Measurements from ENCODE around the gene SREK1.

SREK1 gene

DNA sequence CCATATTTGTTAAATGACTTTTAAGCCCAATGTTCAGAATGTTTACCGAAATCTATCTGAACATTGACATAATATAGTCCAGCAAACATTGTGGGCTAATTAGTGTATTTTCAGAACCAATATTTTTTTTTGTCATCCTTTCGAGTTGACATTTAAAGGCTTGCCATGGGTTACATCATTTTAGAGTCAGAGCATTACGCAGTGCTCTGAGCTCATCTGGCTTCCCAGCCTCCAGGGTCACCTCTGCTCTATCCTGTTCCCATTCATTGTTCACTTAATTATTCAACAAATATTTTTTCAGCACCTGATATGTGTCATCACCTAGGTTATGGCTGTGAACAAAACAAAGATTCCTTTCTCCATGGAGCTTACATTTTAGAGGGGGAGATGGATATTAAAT, 80.2 kb downstream of the SREK1 start:
- H3K27ac ChIP-seq = no peak overlapping the region
- TF ChIP-seq, protein P1, sequence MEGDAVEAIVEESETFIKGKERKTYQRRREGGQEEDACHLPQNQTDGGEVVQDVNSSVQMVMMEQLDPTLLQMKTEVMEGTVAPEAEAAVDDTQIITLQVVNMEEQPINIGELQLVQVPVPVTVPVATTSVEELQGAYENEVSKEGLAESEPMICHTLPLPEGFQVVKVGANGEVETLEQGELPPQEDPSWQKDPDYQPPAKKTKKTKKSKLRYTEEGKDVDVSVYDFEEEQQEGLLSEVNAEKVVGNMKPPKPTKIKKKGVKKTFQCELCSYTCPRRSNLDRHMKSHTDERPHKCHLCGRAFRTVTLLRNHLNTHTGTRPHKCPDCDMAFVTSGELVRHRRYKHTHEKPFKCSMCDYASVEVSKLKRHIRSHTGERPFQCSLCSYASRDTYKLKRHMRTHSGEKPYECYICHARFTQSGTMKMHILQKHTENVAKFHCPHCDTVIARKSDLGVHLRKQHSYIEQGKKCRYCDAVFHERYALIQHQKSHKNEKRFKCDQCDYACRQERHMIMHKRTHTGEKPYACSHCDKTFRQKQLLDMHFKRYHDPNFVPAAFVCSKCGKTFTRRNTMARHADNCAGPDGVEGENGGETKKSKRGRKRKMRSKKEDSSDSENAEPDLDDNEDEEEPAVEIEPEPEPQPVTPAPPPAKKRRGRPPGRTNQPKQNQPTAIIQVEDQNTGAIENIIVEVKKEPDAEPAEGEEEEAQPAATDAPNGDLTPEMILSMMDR (conservative IDR thresholded peaks at IDR 0.05) = no peak

DNA sequence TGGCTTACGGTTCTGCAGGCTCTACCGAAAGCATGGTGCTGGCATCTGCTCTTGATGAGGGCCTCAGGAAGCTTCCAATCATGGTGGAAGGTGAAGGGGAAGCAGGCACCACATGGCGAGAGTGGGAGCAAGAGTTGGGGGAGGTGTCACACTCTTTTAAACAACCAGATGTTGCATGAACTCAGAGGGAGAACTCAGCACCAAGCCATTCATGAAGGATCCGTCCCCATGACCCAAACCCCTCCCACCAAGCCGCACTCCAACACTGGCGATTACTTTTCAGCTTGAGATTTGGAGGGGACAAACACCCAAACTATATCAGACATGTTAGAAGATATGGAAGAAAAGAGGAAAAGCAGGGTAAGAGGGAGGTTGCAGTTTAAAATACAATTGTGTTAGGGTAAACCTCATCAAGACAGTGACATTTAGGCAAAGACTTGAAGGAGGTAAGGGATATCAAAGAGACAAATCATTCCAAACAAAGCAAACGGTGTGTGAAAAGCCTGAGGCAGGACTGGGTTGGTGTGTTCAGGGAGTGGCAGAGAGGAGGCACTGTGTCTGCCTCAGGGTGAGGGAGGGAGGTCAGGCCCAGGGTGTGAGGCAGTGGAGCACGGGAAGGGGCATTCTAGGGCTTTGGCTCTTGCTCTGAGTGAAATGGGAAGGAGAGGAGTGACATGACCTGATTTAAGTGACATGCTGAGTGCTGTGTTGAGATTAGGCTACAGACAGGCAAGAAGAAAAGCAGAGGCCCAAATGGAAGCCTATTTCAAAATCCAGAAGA, 80.9 kb downstream of the SREK1 start:
- TF ChIP-seq, protein P1 (conservative IDR thresholded peaks at IDR 0.05) = no peak
- no peak overlapping the region for H3K27ac ChIP-seq

DNA sequence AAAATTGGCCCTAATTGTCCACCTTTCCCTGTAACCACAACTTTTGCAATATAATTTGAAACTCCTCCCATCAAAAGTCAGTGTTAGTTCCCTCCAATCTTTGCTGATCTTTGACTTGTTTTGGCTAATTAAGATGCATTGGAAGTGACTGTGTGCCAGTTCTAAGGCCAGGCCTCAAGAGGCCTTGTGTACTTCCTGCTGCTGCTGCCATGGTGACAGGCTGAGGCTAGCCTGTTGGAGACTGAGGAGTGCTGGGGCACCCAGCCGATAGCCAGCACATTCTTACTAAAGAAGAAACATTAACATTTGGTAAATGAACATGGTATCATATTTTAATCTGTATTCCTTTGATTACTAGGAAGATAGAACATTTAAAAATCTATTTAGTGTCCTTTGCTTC, 86.5 kb downstream of the SREK1 start:
- H3K27ac ChIP-seq = no peak overlapping the region
- TF ChIP-seq, protein P1 (conservative IDR thresholded peaks at IDR 0.05) = no peak

DNA sequence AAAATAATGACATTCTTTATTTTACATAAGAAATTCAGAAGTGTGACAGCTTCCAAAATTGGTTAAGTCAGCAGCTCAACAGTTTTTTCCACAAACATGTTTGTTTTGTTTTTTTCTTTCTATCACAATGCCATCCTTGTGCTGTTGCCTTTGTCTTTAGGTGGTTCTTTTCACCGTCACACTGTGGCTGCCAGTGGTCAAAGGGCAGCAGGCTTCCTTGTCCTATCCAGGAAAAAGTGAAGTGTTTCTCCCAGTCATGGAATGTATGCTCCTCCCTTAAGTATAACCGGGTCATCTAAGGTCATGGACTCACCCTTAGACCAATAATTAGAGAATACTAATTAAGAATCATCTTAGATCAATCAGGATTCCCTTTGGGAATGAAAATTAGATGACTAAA, 87.4 kb downstream of the SREK1 start:
- H3K27ac ChIP-seq = no peak overlapping the region
- TF ChIP-seq, protein P1 (conservative IDR thresholded peaks at IDR 0.05) = no peak

DNA sequence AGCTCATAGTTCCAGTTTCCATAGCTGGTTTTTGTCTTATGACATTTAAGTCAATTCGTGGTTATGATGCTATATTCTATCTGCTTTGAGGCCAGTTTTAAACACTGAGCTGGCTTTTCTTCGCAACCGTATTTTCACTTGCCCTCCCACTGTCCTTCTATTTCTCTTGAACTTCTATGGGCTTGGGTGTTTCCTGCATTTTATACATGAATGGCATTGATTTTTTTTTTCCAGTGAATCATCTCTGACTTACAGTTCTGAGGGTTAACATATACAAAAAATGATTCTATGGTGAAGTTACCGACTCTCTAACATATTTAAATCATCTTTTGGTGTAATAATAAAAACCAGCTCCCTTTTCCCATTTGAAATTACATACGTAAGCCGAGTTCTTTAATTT, 88.2 kb downstream of the SREK1 start:
- TF ChIP-seq, protein P1 (conservative IDR thresholded peaks at IDR 0.05) = no peak
- no peak overlapping the region for H3K27ac ChIP-seq

DNA sequence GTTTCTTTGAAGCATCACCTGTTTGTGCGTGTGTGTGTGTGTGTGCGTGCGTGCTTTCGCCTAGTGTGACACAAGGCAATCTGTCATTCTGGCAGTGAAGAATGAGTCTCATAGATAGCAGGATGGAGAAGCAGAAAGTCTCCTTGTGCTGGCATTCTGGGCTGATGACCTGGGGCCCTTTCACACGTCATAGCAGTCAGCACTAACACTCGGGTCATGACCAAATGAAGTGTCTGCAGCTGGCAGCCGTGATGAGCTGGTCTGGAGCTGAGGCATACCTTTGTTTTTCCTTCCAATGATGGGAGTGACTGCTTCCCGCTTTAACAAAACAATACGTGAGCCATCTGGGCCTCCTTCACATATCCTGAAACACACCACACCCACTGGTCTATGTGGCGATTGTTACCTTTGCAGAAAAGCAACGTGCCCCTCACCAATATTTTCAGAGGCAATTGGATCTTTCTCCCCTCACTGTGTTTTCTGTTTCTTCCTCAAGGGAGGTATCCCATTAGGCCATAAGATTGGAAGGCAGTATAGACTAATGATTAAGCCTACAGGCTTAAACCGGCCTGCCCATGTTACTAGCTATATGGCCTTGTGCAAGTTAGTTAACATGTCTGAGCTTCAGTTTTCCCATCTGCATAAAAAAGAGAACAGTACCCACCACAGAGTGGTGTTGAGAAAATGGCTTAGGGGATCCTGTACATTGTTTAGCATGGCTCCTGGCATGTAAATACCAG, 88.8 kb downstream of the SREK1 start:
- H3K27ac ChIP-seq = no peak overlapping the region
- TF ChIP-seq, protein P1 (conservative IDR thresholded peaks at IDR 0.05) = no peak
